CD4-positive, alpha-beta T cell treated with Interleukin-6 at 100 ng/mL for 8 hours (primary cell): ENCODE measurements around the gene PEPD.

Experiments
- DNase-seq: peaks from one replicate; pipeline ENCODE4 v3.0.0-alpha.2; 2020; ENCODE audit warnings: mixed read lengths, low spot score

The PEPD gene

GRCh38 chr19:33458807-33459206 is 62.8 kb downstream of the PEPD start:
- DNase-seq: no peak

- no peak for DNase-seq
These were observed 63.4 kb downstream of the PEPD start for GRCh38 chr19:33458171-33458633.

GRCh38 chr19:33456845-33457220 is 64.8 kb downstream of the PEPD start:
- no peak for DNase-seq

GRCh38 chr19:33456076-33456844 is 65.3 kb downstream of the PEPD start:
- DNase-seq: no peak

GRCh38 chr19:33453265-33453664 is 68.3 kb downstream of the PEPD start:
- DNase-seq: no peak

GRCh38 chr19:33450689-33451088 is 70.9 kb downstream of the PEPD start:
- DNase-seq: no peak

- no peak for DNase-seq
These were observed 71.8 kb downstream of the PEPD start for GRCh38 chr19:33449799-33450198.

GRCh38 chr19:33448159-33448516 is 73.5 kb downstream of the PEPD start:
- no peak for DNase-seq

- DNase-seq: no peak
These were observed 74.0 kb downstream of the PEPD start for GRCh38 chr19:33447336-33448158.

- DNase-seq: no peak
These were observed 75.0 kb downstream of the PEPD start for GRCh38 chr19:33446330-33447293.

GRCh38 chr19:33445442-33446329 is 75.9 kb downstream of the PEPD start:
- DNase-seq: no peak

- no peak for DNase-seq
These were observed 76.8 kb downstream of the PEPD start for GRCh38 chr19:33444562-33445441.

- DNase-seq: no peak
These were observed 77.7 kb downstream of the PEPD start for GRCh38 chr19:33443638-33444561.

GRCh38 chr19:33442706-33443105 is 78.9 kb downstream of the PEPD start:
- no peak for DNase-seq

GRCh38 chr19:33441828-33442227 is 79.8 kb downstream of the PEPD start:
- no peak for DNase-seq

GRCh38 chr19:33441277-33441699 is 80.3 kb downstream of the PEPD start:
- DNase-seq: no peak

GRCh38 chr19:33440682-33441081 is 80.9 kb downstream of the PEPD start:
- no peak for DNase-seq

- DNase-seq: no peak
These were observed 81.3 kb downstream of the PEPD start for GRCh38 chr19:33440241-33440640.
